Mononuclear cell (primary cell): ENCODE data around the gene IL25. TPM values are rescaled to one million over a fixed set of nuclear protein-coding genes. Genes with fewer than 3 reads are reported as not detected.

ENCODE experiments used
- H3K27me3 ChIP-seq: 2 replicates; pipeline ENCODE4 v1.6.0; 2011; ENCODE audit warnings: low read length, control low read depth; ENCODE audit not compliant: insufficient read depth
- H3K4me1 ChIP-seq: 2 replicates; pipeline ENCODE4 v1.5.1; 2011; ENCODE audit warnings: mild to moderate bottlenecking, low read length, control low read depth; ENCODE audit not compliant: insufficient read depth
- H3K4me3 ChIP-seq: 2 replicates; pipeline ENCODE4 v1.5.1; 2011; ENCODE audit warnings: mild to moderate bottlenecking, low read length, moderate library complexity
- H3K9me3 ChIP-seq: 2 replicates; pipeline ENCODE4 v1.5.1; 2011; ENCODE audit warnings: low read depth, mild to moderate bottlenecking, control low read depth, low read length
- total RNA-seq: library from RNA; depleted of rRNA; stranded (reverse); fragments of >200 nt; gene quantifications from one replicate; pipeline ENCODE4 v1.2.3, GENCODE V29; 2012

The IL25 gene
- total RNA-seq, 1 donor, result not detected

GRCh38 chr14:23404331-23404900 is 31.8 kb downstream of the IL25 start:
- Histone ChIP-seq H3K27me3 (no peaks in the 10 kb centered on the region), H3K9me3 (no peaks in the 10 kb centered on the region), H3K4me3 (no peak overlapping the region), H3K4me1 (no peaks in the 10 kb centered on the region)

- no peaks in the 10 kb centered on the region for H3K27me3 ChIP-seq
- H3K4me3 ChIP-seq, result no peak overlapping the region
- no peaks in the 10 kb centered on the region for H3K9me3 ChIP-seq
- no peaks in the 10 kb centered on the region for H3K4me1 ChIP-seq
These were observed 32.5 kb downstream of the IL25 start for GRCh38 chr14:23405096-23405495.

GRCh38 chr14:23405516-23406025 is 33.0 kb downstream of the IL25 start:
- no peaks in the 10 kb centered on the region for H3K9me3 ChIP-seq
- H3K27me3 ChIP-seq, result no peaks in the 10 kb centered on the region
- H3K4me1 ChIP-seq, result no peaks in the 10 kb centered on the region

GRCh38 chr14:23406244-23406643 is 33.6 kb downstream of the IL25 start:
- Histone ChIP-seq H3K9me3 (no peaks in the 10 kb centered on the region), H3K27me3 (no peaks in the 10 kb centered on the region), H3K4me1 (no peaks in the 10 kb centered on the region), H3K4me3 (no peak overlapping the region)

More at GRCh38 chr14:23405516-23406025, 33.0 kb downstream of the IL25 start:
- no peak overlapping the region for H3K4me3 ChIP-seq

GRCh38 chr14:23406725-23407355 is 34.2 kb downstream of the IL25 start:
- Histone ChIP-seq H3K4me3 (no peak overlapping the region), H3K9me3 (no peaks in the 10 kb centered on the region), H3K27me3 (no peaks in the 10 kb centered on the region), H3K4me1 (no peaks in the 10 kb centered on the region)

GRCh38 chr14:23407516-23408306 is 35.1 kb downstream of the IL25 start, which contains the start of gene MYH6:
MYH6 (minus strand) TSS chr14:23408273; CDS start chr14:23407223, 1,050 bp downstream.
- Histone ChIP-seq H3K27me3 (no peaks in the 10 kb centered on the region), H3K4me1 (no peaks in the 10 kb centered on the region), H3K4me3 (no peak within 1 kb of the TSS), H3K9me3 (no peaks in the 10 kb centered on the region)

- Histone ChIP-seq H3K9me3 (no peaks in the 10 kb centered on the region), H3K4me3 (no peak overlapping the region), H3K27me3 (no peaks in the 10 kb centered on the region), H3K4me1 (no peaks in the 10 kb centered on the region)
These were observed 35.7 kb downstream of the IL25 start for GRCh38 chr14:23408307-23408630.

GRCh38 chr14:23409475-23409874 is 36.9 kb downstream of the IL25 start:
- no peaks in the 10 kb centered on the region for H3K9me3 ChIP-seq
- no peaks in the 10 kb centered on the region for H3K4me1 ChIP-seq
- no peak overlapping the region for H3K4me3 ChIP-seq
- no peaks in the 10 kb centered on the region for H3K27me3 ChIP-seq

GRCh38 chr14:23409966-23410635 is 37.5 kb downstream of the IL25 start:
- H3K4me1 ChIP-seq, result no peaks in the 10 kb centered on the region
- H3K9me3 ChIP-seq, result no peaks in the 10 kb centered on the region
- H3K4me3 ChIP-seq, result no peak overlapping the region
- no peaks in the 10 kb centered on the region for H3K27me3 ChIP-seq

GRCh38 chr14:23411563-23412525 is 39.2 kb downstream of the IL25 start:
- no peaks in the 10 kb centered on the region for H3K27me3 ChIP-seq
- no peaks in the 10 kb centered on the region for H3K4me1 ChIP-seq
- H3K4me3 ChIP-seq, result no peak overlapping the region
- H3K9me3 ChIP-seq, result no peaks in the 10 kb centered on the region

- Histone ChIP-seq H3K9me3 (no peaks in the 10 kb centered on the region), H3K27me3 (no peaks in the 10 kb centered on the region), H3K4me3 (no peak overlapping the region), H3K4me1 (no peaks in the 10 kb centered on the region)
These were observed 41.1 kb downstream of the IL25 start for GRCh38 chr14:23413681-23414080.

GRCh38 chr14:23414254-23414653 is 41.6 kb downstream of the IL25 start:
- Histone ChIP-seq H3K9me3 (no peaks in the 10 kb centered on the region), H3K27me3 (no peaks in the 10 kb centered on the region), H3K4me3 (no peak overlapping the region), H3K4me1 (no peaks in the 10 kb centered on the region)

- H3K4me1 ChIP-seq, result no peaks in the 10 kb centered on the region
- no peak overlapping the region for H3K4me3 ChIP-seq
- H3K27me3 ChIP-seq, result no peaks in the 10 kb centered on the region
- no peaks in the 10 kb centered on the region for H3K9me3 ChIP-seq
These were observed 42.6 kb downstream of the IL25 start for GRCh38 chr14:23414906-23415820.
